Prostate gland (tissue), 2 donors: Measurements from ENCODE around the gene KIF5A. TPM values are rescaled to one million over a fixed set of nuclear protein-coding genes. Genes with fewer than 3 reads are reported as not detected.

Experiments used
- DNase-seq: peaks from one replicate; pipeline ENCODE4 v3.0.0-alpha.2; 2019; ENCODE audit warnings: low spot score
- H3K27ac ChIP-seq, 2 donors: fragments of 200-600 bp; sonication (generic); 2 replicates each; pipeline ENCODE4 v1.5.1; 2017 to 2019
- H3K27me3 ChIP-seq: fragments of 200-600 bp; sonication (generic); replicated peaks from 2 replicates; pipeline ENCODE4 v1.5.1; 2019; ENCODE audit not compliant: insufficient read depth
- H3K36me3 ChIP-seq, 2 donors: fragments of 200-600 bp; sonication (generic); 1 replicate in 1 of 2; 2 replicates in 1 of 2; pipeline versions ENCODE4 v1.5.1 to v1.8.1; 2017 to 2019
- H3K4me1 ChIP-seq: fragments of 200-600 bp; sonication (generic); replicated peaks from 2 replicates; pipeline ENCODE4 v1.5.1; 2019
- H3K4me3 ChIP-seq, 2 donors: fragments of 200-600 bp; sonication (generic); 2 replicates each; pipeline ENCODE4 v1.5.1; 2017 to 2019
- H3K9me3 ChIP-seq: fragments of 200-600 bp; sonication (generic); 2 replicates; pipeline ENCODE4 v1.5.1; 2017
- POLR2A ChIP-seq: fragments of 450-650 bp; IDR thresholded peaks from one replicate; pipeline ENCODE4 v1.6.1; 2016; ENCODE audit warnings: antibody characterized with exemption, mild to moderate bottlenecking
- POLR2AphosphoS5 ChIP-seq: sonication (generic); formaldehyde crosslinking; IDR thresholded peaks from one replicate; pipeline ENCODE4 v1.6.1; 2017; ENCODE audit warnings: antibody characterized with exemption
- WGBS: methylation state at CpG from one replicate; pipeline ENCODE4 v1.1.5; 2018; 5-methylcytosine and 5-hydroxymethylcytosine counted together
- intact Hi-C: fragments of 100-400 bp; cut with DNase I; formaldehyde crosslinking; loops from one replicate; pipeline ENCODE4 v1.14.2; 2022
- total RNA-seq, 2 donors: library from RNA; depleted of rRNA; stranded (reverse); fragments of >200 nt; gene quantifications; one replicate each; pipeline ENCODE4 v1.1.0, GENCODE V29; 2016
- TF ChIP-seq, protein P1 (sequence below), 4 experiments: fragments of 200-600 bp in 2 of 4; fragments of 450-650 bp in 2 of 4; sonication (generic) in 2 of 4; IDR thresholded peaks; 1 replicate in 3 of 4; 2 replicates in 1 of 4; pipeline ENCODE4 v1.5.1; 2016 to 2019; ENCODE audit warnings: antibody characterized with exemption in 4 of 4, mild to moderate bottlenecking in 2 of 4, moderate library complexity in 2 of 4

The KIF5A gene
- total RNA-seq, 2 donors from 2014 or later, result 0.50 to 3.7 TPM

- H3K9me3 ChIP-seq, result no peaks in the 10 kb centered on the region
- intact Hi-C loops, result no loop called here
- H3K4me1 ChIP-seq, result no peaks in the 10 kb centered on the region
- no peaks in the 10 kb centered on the region for H3K36me3 ChIP-seq
- no peak overlapping the region for H3K4me3 ChIP-seq
- DNase-seq, result no peak
- WGBS, result 48% methylated on average over 2 of the region's 2 CpGs
- no peak overlapping the region for H3K27ac ChIP-seq
- TF ChIP-seq POLR2A (no peak), POLR2AphosphoS5 (no peak)
- TF ChIP-seq, protein P1, sequence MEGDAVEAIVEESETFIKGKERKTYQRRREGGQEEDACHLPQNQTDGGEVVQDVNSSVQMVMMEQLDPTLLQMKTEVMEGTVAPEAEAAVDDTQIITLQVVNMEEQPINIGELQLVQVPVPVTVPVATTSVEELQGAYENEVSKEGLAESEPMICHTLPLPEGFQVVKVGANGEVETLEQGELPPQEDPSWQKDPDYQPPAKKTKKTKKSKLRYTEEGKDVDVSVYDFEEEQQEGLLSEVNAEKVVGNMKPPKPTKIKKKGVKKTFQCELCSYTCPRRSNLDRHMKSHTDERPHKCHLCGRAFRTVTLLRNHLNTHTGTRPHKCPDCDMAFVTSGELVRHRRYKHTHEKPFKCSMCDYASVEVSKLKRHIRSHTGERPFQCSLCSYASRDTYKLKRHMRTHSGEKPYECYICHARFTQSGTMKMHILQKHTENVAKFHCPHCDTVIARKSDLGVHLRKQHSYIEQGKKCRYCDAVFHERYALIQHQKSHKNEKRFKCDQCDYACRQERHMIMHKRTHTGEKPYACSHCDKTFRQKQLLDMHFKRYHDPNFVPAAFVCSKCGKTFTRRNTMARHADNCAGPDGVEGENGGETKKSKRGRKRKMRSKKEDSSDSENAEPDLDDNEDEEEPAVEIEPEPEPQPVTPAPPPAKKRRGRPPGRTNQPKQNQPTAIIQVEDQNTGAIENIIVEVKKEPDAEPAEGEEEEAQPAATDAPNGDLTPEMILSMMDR (IDR thresholded peaks at IDR 0.05), result no peak
- no peaks in the 10 kb centered on the region for H3K27me3 ChIP-seq
Observed at GRCh38 chr12:57579011-57579410, 29.2 kb downstream of the KIF5A start.

DNA sequence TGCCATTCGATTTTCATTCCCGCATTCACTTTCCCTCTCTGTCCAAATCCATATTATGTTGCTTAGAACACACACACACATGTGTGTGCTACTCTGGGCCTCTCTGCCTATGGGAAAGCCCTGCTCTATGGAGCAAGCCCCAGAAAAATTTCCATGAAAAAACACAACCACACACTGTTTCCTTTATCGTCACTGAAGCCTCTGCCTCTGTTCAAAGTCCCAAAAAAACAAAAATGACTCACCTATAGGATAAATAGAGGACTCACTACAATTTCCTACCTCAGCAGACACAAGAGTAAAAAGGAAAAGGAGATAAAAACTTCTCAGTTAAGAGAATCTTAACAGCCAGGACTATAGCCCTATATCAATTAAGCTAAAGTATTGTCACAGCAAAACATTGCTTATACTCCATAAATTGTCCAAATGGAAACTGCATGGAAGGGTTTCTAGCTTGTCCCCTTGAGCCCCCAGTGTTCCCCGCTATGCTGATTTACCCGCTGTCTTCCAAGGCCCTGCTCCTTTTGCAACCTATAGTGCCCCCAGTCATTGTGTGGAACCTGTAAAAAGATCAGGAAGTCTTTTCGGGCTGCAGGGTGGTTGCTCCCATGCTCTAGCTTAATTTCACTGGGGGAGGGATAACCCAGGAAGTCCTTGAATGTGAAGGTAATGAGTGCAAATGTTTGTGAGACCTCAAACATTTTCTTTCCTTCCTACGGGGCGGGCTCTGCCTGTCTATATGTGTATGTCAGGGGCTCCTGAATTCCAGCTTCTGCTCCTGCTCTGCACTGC lies 30.0 kb downstream of the KIF5A start:
- intact Hi-C loops, result no loop called here
- Histone ChIP-seq H3K4me1 (no peaks in the 10 kb centered on the region), H3K27ac (no peak overlapping the region), H3K4me3 (no peak overlapping the region), H3K36me3 (no peaks in the 10 kb centered on the region), H3K27me3 (no peaks in the 10 kb centered on the region), H3K9me3 (no peaks in the 10 kb centered on the region)
- 89% methylated on average over 8 of the region's 8 CpGs for WGBS
- no peak for TF ChIP-seq POLR2AphosphoS5
- TF ChIP-seq, protein P1 (IDR thresholded peaks at IDR 0.05), result no peak
- DNase-seq, result no peak

- Histone ChIP-seq H3K4me1 (no peaks in the 10 kb centered on the region), H3K4me3 (no peak overlapping the region), H3K36me3 (no peaks in the 10 kb centered on the region), H3K9me3 (no peaks in the 10 kb centered on the region), H3K27ac (no peak overlapping the region), H3K27me3 (no peaks in the 10 kb centered on the region)
- TF ChIP-seq POLR2AphosphoS5, result no peak
- TF ChIP-seq POLR2A, result no peak
- TF ChIP-seq, protein P1 (IDR thresholded peaks at IDR 0.05), result no peak
- WGBS, result 77% methylated on average over 4 of the region's 4 CpGs
- DNase-seq, result no peak
- intact Hi-C loops, result no loop called here
Observed at GRCh38 chr12:57580466-57580795, 30.6 kb downstream of the KIF5A start.

DNA sequence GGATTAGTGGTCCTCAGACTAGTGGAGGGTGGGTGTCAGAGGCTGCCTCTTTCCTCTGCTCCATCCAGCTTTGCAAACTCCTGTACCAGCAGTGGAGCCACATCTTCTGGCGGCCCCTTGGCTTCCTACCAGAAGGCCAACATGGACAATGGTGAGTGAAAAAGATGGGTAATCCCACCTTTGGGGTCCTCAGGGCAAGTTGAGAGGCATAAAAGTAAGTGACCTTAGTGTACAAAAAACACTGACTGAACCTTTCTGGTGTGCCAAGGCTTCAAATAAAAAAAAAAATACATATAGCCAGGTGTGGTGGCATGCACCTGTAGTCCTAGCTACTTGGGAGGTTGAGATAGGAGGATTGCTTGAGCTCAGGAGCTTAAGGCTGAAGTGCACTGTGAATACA lies 32.0 kb downstream of the KIF5A start:
- Histone ChIP-seq H3K27ac (no peak overlapping the region), H3K36me3 (no peaks in the 10 kb centered on the region), H3K27me3 (no peaks in the 10 kb centered on the region), H3K4me1 (no peaks in the 10 kb centered on the region), H3K9me3 (no peaks in the 10 kb centered on the region), H3K4me3 (no peak overlapping the region)
- intact Hi-C loops, result no loop called here
- TF ChIP-seq POLR2A (no peak), POLR2AphosphoS5 (no peak)
- TF ChIP-seq, protein P1 (IDR thresholded peaks at IDR 0.05), result no peak
- DNase-seq, result no peak
- 92% methylated on average over 1 of the region's 1 CpG for WGBS

GRCh38 chr12:57582440-57582839 lies 32.6 kb downstream of the KIF5A start:
- no peaks in the 10 kb centered on the region for H3K27me3 ChIP-seq
- WGBS, result 100% methylated on average over 1 of the region's 1 CpG
- intact Hi-C loops, result no loop called here
- TF ChIP-seq, protein P1 (IDR thresholded peaks at IDR 0.05), result no peak
- TF ChIP-seq POLR2AphosphoS5 (no peak), POLR2A (no peak)
- H3K36me3 ChIP-seq, result no peaks in the 10 kb centered on the region
- no peak overlapping the region for H3K27ac ChIP-seq
- DNase-seq, result no peak
- no peak overlapping the region for H3K4me3 ChIP-seq
- H3K4me1 ChIP-seq, result no peaks in the 10 kb centered on the region
- no peaks in the 10 kb centered on the region for H3K9me3 ChIP-seq
